SK-N-SH treated with all-trans-retinoic acid at 6 μM for 48 hours (cell line): ENCODE results near the gene PHF13.

Source experiments
- ATAC-seq: fragments of 200-7000 bp; cut with Tn5 transposase; 3 replicates; pipeline ENCODE4 v1.9.1; 2020; ENCODE audit warnings: mild to moderate bottlenecking, moderate library complexity
- ARNTL ChIP-seq: fragments of 450-650 bp; formaldehyde crosslinking; IDR thresholded peaks from 2 replicates; pipeline ENCODE4 v1.5.0; 2020; ENCODE audit warnings: low read depth, mild to moderate bottlenecking, moderate library complexity, borderline replicate concordance
- BACH2 ChIP-seq: fragments of 250-450 bp; sonication (Bioruptor Pico); IDR thresholded peaks from 2 replicates; pipeline ENCODE4 v1.9.0; 2021; ENCODE audit warnings: mild to moderate bottlenecking, borderline replicate concordance
- CREB5 ChIP-seq: fragments of 250-450 bp; sonication (Bioruptor Pico); IDR thresholded peaks from 2 replicates; pipeline ENCODE4 v1.5.1; 2020; ENCODE audit warnings: low read depth, mild to moderate bottlenecking, moderate library complexity
- CSDC2 ChIP-seq: fragments of 250-450 bp; sonication (Bioruptor Pico); IDR thresholded peaks from 2 replicates; pipeline ENCODE4 v1.5.0; 2020; ENCODE audit warnings: mild to moderate bottlenecking, moderate library complexity
- CSRNP3 ChIP-seq: fragments of 250-450 bp; sonication (Bioruptor Pico); IDR thresholded peaks from 2 replicates; pipeline ENCODE4 v1.5.1; 2021; ENCODE audit warnings: mild to moderate bottlenecking, moderate library complexity
- ESRRG ChIP-seq: fragments of 250-450 bp; sonication (Bioruptor Pico); IDR thresholded peaks from 2 replicates; pipeline ENCODE4 v1.6.1; 2021; ENCODE audit warnings: mild to moderate bottlenecking
- GLIS3 ChIP-seq: fragments of 250-450 bp; sonication (Bioruptor Pico); IDR thresholded peaks from 2 replicates; pipeline ENCODE4 v1.5.0; 2020; ENCODE audit warnings: mild to moderate bottlenecking, moderate library complexity
- ISL1 ChIP-seq: fragments of 250-450 bp; sonication (Bioruptor Pico); IDR thresholded peaks from 2 replicates; pipeline ENCODE4 v2.1.2; 2022; ENCODE audit warnings: mild to moderate bottlenecking, moderate library complexity
- OSR1 ChIP-seq: fragments of 250-450 bp; sonication (Bioruptor Pico); IDR thresholded peaks from 2 replicates; pipeline ENCODE4 v1.8.0; 2022; ENCODE audit warnings: moderate library complexity, mild to moderate bottlenecking, inconsistent platforms
- PATZ1 ChIP-seq: fragments of 250-450 bp; sonication (Bioruptor Pico); IDR thresholded peaks from 2 replicates; pipeline ENCODE4 v1.8.0; 2020; ENCODE audit warnings: mild to moderate bottlenecking, moderate library complexity, borderline replicate concordance
- POU6F1 ChIP-seq: fragments of 250-450 bp; sonication (Bioruptor Pico); IDR thresholded peaks from 2 replicates; pipeline ENCODE4 v1.8.0; 2021; ENCODE audit warnings: low read depth, mild to moderate bottlenecking, moderate library complexity, borderline replicate concordance
- PPARA ChIP-seq: fragments of 250-450 bp; sonication (Bioruptor Pico); IDR thresholded peaks from 2 replicates; pipeline ENCODE4 v1.5.0; 2020; ENCODE audit warnings: mild to moderate bottlenecking, borderline replicate concordance
- RARB ChIP-seq: fragments of 250-450 bp; sonication (Bioruptor Pico); IDR thresholded peaks from 2 replicates; pipeline ENCODE4 v1.8.0; 2021; ENCODE audit warnings: mild to moderate bottlenecking, moderate library complexity
- SNAI2 ChIP-seq: fragments of 250-450 bp; sonication (Bioruptor Pico); IDR thresholded peaks from 2 replicates; pipeline ENCODE4 v1.5.0; 2020; ENCODE audit warnings: mild to moderate bottlenecking, moderate library complexity
- TCF4 ChIP-seq: fragments of 250-450 bp; sonication (Bioruptor Pico); IDR thresholded peaks from 2 replicates; pipeline ENCODE4 v1.8.0; 2021; ENCODE audit warnings: mild to moderate bottlenecking, moderate library complexity, borderline replicate concordance
- TOX ChIP-seq: fragments of 250-450 bp; sonication (Bioruptor Pico); IDR thresholded peaks from 2 replicates; pipeline ENCODE4 v1.8.0; 2021; ENCODE audit warnings: mild to moderate bottlenecking, moderate library complexity, borderline replicate concordance
- TSHZ2 ChIP-seq: fragments of 250-450 bp; sonication (Bioruptor Pico); IDR thresholded peaks from 2 replicates; pipeline ENCODE4 v1.5.0; 2020; ENCODE audit warnings: mild to moderate bottlenecking, moderate library complexity
- ZC3H10 ChIP-seq: fragments of 250-450 bp; sonication (Bioruptor Pico); IDR thresholded peaks from 2 replicates; pipeline ENCODE4 v1.5.1; 2021; ENCODE audit warnings: mild to moderate bottlenecking, moderate library complexity
- ZFP3 ChIP-seq: fragments of 250-450 bp; sonication (Bioruptor Pico); IDR thresholded peaks from 2 replicates; pipeline ENCODE4 v1.5.0; 2020; ENCODE audit warnings: mild to moderate bottlenecking, moderate library complexity
- ZFP30 ChIP-seq: fragments of 450-650 bp; formaldehyde crosslinking; IDR thresholded peaks from 2 replicates; pipeline ENCODE4 v1.5.0; 2022; ENCODE audit warnings: mild to moderate bottlenecking, moderate library complexity
- ZNF565 ChIP-seq: fragments of 450-650 bp; formaldehyde crosslinking; conservative IDR thresholded peaks from 2 replicates; pipeline ENCODE4 v1.5.0; 2020; ENCODE audit warnings: low read depth, mild to moderate bottlenecking, moderate library complexity
- ZNF70 ChIP-seq: fragments of 450-650 bp; formaldehyde crosslinking; IDR thresholded peaks from 2 replicates; pipeline ENCODE4 v1.5.0; 2020; ENCODE audit warnings: mild to moderate bottlenecking, moderate library complexity

Gene PHF13

GRCh38 chr1:6631058-6631457, 17.5 kb downstream of the PHF13 start:
- ATAC-seq: no peak
- TF ChIP-seq CREB5 (CRISPR knock-in tag) (no peak), ARNTL (no peak), ZNF565 (CRISPR knock-in tag) (no peak), TCF4 (no peak), PPARA (CRISPR knock-in tag) (no peak), ZNF70 (no peak), ZFP30 (CRISPR knock-in tag) (no peak), POU6F1 (no peak), SNAI2 (no peak), ZC3H10 (CRISPR knock-in tag) (no peak), TSHZ2 (CRISPR knock-in tag) (no peak), GLIS3 (CRISPR knock-in tag) (no peak), CSRNP3 (CRISPR knock-in tag) (no peak), ISL1 (CRISPR knock-in tag) (no peak), ZFP3 (CRISPR knock-in tag) (no peak), RARB (CRISPR knock-in tag) (no peak), BACH2 (CRISPR knock-in tag) (no peak), TOX (CRISPR knock-in tag) (no peak), PATZ1 (CRISPR knock-in tag) (no peak), ESRRG (CRISPR knock-in tag) (no peak)

GRCh38 chr1:6632588-6633514, 19.3 kb downstream of the PHF13 start:
- TF ChIP-seq CSRNP3 (CRISPR knock-in tag) (no peak), CSDC2 (no peak), OSR1 (CRISPR knock-in tag) (no peak), TSHZ2 (CRISPR knock-in tag) (no peak), BACH2 (CRISPR knock-in tag) (no peak)
- ATAC-seq: no peak
